HG03196 (cell line): ENCODE data around the gene HMGN5.
A peak's percentile ranks its signal among the peaks of the same experiment; 100 is the strongest.

Source experiments
- ATAC-seq: cut with Tn5 transposase; IDR thresholded peaks from one replicate; pipeline ENCODE4 v1.9.1; 2021; ENCODE audit not compliant: unreplicated experiment

Gene HMGN5

GRCh38 chrX:81120936-81121371 lies 80.8 kb downstream of the HMGN5 start:
- peak; percentile 53 for ATAC-seq

- peak; percentile 41 for ATAC-seq
Measured at GRCh38 chrX:81120258-81120935, 81.3 kb downstream of the HMGN5 start.

DNA sequence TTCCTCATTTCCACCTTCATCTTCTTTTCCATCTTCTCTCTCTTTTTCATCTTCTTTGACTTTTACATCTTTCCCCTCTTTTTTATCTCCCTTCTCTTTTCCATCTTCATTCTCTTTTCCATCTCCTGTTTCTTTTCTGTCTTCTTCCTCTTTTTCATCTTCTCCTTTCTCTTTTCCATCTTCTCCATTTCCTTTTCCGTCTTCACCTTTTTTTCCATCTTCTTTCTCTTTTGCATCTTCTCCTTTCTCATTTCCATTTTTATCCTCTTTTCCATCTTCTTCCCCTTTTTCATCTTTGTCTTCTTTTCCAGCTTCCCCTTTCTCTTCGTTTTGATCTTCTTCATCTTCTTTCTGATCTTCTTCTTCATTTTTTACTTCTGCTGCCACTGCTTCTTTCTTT lies 87.0 kb downstream of the HMGN5 start:
- ATAC-seq = no peak

- no peak for ATAC-seq
Measured at GRCh38 chrX:81110286-81110685, 91.4 kb downstream of the HMGN5 start.

GRCh38 chrX:81082649-81083048 lies 119.1 kb downstream of the HMGN5 start:
- ATAC-seq = no peak
